VCaP (cell line): ENCODE data around the gene OAF.

Source experiments
- H3K27ac ChIP-seq: fragments of 450-650 bp; 2 replicates; pipeline ENCODE4 v1.5.1; 2017
- TF ChIP-seq, protein P1 (sequence below): fragments of 450-650 bp; conservative IDR thresholded peaks from 2 replicates; pipeline ENCODE4 v1.5.1; 2017; ENCODE audit warnings: mild to moderate bottlenecking, moderate library complexity

Gene OAF

DNA sequence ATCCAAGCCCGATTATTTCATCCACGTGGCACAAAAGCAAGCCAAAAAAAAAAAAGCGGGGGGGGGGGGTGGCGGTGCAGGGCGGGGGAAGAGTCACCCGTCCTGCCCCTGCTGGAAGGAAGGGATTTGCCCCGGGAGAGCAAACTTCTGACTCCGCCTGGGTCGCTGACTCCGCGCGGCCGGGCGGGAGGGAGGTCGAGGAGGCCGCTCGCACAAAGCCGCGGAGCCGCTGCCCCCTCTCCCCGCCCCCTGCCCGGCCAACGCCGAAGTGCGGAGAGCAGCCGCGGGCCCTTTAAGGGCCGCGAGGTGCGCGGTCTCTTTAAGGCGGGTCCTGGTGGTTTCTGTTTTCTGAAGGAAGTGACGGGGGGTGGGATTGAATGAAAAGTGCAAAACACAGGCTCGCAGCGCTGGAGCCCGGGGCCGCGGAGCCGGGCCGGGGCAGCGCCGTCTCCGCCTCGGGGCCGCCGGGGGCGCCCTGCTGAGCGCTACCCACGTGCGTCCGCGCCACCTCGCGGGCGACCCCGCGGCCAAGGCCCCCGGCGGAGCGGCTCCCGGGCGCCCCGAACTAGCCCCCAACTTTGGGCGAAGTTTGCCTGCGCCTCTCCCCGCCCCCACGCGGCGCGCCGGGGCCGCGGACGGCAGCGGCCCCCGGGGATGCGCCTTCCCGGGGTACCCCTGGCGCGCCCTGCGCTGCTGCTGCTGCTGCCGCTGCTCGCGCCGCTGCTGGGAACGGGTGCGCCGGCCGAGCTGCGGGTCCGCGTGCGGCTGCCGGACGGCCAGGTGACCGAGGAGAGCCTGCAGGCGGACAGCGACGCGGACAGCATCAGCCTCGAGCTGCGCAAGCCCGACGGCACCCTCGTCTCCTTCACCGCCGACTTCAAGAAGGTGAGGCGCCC lies at the start of gene OAF:
OAF (plus strand) TSS at position 407 of the 896 bp plus-strand sequence; CDS start at position 655, 248 bp downstream.
- TF ChIP-seq, protein P1, sequence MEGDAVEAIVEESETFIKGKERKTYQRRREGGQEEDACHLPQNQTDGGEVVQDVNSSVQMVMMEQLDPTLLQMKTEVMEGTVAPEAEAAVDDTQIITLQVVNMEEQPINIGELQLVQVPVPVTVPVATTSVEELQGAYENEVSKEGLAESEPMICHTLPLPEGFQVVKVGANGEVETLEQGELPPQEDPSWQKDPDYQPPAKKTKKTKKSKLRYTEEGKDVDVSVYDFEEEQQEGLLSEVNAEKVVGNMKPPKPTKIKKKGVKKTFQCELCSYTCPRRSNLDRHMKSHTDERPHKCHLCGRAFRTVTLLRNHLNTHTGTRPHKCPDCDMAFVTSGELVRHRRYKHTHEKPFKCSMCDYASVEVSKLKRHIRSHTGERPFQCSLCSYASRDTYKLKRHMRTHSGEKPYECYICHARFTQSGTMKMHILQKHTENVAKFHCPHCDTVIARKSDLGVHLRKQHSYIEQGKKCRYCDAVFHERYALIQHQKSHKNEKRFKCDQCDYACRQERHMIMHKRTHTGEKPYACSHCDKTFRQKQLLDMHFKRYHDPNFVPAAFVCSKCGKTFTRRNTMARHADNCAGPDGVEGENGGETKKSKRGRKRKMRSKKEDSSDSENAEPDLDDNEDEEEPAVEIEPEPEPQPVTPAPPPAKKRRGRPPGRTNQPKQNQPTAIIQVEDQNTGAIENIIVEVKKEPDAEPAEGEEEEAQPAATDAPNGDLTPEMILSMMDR = peak; percentile 58
- H3K27ac ChIP-seq = peak within 1 kb of the TSS; percentile 79; the same call in 1 of the 2 replicates

DNA sequence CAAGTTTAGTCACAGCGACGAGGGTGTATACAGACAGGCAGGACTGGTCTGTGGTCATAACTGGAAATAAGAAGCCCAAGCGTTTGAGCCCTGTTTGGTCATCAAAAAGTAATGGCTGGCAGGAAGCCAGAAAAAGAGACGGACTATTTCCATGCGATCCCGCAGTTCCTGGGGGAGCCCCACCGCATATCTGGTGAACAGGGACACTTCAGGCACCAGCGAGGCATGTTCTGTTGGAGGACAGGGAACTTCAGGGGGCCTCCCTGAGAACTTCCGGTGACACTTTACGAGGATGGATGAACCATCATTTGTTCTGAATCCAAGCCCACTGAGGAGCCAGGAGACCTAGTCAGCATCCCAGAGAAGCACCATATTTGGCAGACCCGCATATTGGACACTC lies 43.2 kb upstream of the OAF start:
- H3K27ac ChIP-seq = no peak overlapping the region
- TF ChIP-seq, protein P1 = no peak

DNA sequence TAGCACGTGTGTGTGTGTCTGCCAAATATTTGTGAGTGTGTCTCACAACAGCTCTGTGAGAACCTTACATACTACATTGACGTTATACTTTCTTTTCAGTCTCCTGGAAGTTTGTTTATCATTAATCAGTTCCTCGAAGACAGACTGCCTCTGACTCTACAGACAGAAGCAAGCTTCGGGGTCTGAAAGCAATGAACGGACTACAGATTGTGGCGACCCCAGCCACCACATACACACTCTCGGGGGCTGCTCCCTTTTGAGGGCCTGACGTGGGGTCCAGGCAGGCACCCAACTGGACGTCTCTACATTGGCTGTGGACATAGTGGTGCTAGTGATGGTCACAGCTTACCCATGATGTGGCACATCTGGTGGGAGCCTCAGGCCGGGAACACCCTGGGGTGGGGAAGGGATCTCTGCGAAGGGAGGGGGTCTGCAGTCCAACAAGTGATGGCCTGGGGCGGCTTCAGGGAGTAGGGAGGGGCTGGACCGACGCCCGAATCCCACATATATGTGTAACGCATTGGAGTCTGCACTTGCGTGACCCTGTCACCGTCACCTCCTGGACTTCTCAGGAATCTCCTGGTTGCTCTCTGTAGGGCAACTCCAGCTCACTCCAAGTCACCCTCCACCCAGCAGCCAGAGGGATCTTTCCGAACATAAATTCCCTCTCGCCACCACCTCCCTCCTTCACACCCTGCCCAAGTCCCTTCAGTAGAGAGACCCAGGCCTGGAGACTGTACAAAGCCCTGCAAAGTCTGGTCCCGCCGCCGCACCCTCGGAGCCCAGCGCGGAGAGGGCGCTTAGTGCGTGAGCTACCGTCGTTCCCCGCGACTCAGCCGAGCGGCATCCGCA lies 42.5 kb upstream of the OAF start:
- H3K27ac ChIP-seq = peak overlapping the region; percentile 53
- TF ChIP-seq, protein P1 = no peak

DNA sequence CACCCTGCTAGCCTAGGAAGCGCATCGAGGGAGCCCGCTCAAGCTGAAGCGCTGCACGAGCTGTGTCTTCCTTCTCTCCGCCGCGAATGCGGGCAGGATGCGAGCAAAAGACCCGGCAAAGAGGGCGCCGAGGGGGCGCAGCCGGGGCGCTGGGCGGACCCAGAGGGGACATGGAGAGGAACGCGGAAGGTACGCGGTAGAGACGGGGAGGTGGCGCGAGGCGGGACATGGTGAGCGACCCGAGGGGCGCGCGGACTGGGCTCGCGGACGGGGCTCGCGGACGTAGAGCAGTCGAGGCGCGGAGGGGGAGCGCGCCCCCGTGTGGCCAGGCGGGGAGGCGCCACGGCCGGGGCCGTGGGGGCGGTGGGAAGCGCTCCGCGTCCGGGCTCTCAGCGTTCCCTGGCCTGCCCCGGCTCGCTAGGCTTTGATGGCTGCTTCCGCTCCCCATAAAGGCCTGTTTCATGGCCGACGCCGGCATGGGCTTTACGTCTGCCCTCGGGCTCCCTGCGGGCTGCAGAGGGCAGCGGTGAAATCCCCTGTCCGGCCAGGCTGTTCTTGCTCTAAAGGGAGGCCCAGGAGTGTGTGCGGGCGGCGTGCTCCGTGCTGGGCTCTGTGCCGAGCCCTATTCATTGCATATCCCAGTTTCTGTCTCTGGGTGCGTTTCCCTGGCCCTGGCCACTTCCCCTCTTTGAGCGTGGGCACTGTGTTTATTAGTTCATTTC lies 41.7 kb upstream of the OAF start:
- peak overlapping the region; percentile 53 for H3K27ac ChIP-seq
- TF ChIP-seq, protein P1 = peak; percentile 98

DNA sequence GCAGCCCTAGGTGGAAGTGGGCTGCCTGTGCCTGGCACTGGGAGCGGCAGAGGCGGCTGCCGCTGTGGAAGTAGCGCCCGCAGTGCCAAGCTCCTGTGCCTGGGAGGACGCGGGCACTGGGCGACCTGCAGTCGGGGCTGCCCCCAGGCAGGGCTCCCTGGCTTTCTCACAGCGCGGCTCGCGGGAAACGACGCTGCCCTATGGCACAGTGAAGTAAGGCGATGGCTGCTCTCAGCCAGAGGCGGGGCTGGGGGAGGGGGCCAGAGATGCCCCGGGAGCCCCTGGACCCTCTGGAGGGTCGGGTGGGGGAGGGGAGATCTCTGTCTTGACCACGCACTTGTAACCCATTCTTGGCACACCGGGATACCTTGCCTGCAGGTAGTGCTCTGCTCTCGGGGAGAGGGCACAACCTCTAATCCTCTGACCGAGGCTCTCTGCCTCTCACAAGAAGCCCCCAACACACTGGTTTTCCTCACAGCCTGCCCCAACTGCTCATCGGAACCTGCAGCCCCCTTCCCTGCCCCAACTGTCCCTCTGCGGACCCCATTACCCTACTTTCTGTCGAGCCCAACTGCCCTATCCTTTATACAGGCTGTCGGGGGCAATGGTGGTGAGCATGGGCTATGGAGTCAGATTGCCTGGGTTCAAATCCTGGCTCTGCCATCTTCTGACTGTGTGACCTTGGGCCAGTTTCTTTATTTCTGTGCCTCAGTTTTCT lies 40.7 kb upstream of the OAF start:
- TF ChIP-seq, protein P1 = no peak
- peak overlapping the region; percentile 53; the same call in 1 of the 2 replicates for H3K27ac ChIP-seq

DNA sequence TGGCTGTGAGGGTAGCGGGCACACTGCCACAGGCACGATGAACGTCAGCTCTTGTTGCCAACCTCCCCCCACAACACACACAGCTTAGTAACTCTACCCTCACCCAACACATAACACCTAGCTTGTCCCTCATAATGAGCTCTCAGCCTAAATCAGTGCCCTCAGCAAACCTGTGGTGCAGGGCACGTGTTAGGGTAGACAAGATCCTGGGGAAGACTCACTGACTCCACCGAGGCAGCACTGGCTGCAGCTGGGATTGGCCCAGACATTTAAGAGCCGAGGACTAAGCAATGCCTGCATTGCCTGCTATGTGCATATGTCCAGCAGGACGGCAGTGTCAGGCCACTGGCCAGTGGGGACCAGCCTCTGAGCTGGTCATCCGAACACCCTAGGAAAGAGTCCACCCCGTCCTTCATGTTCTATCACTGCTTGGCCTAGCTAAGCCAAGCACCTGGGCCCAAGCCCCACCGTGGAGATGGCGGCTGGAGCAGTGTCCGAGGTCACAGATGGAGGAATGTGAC lies 40.0 kb upstream of the OAF start:
- TF ChIP-seq, protein P1 = no peak
- H3K27ac ChIP-seq = no peak overlapping the region
